Heart left ventricle (tissue), 13 donors: ENCODE results near the gene P3R3URF.

ENCODE experiments used
- CTCF ChIP-seq, 12 donors: fragments of 200-600 bp; sonication (generic) in 4 of 12; IDR thresholded peaks; one replicate each; pipeline versions ENCODE4 v1.5.0 to v1.8.0; 2018 to 2022; ENCODE audit warnings: antibody characterized with exemption in 12 of 12, mild to moderate bottlenecking in 5 of 12
- POLR2A ChIP-seq, 2 donors: fragments of 450-650 bp; IDR thresholded peaks; one replicate each; pipeline ENCODE4 v1.6.1; 2017; ENCODE audit warnings: antibody characterized with exemption in 2 of 2, mild to moderate bottlenecking in 2 of 2, moderate library complexity in 2 of 2
- donor health status: ischemic (EF 13 %, LVEDD 7.1; RV severe dilation, severe dysfunction).
- donor health status: DM: no; HTN: yes; CAD: no.
- donor health status: DM: no; HTN: no; CAD: no.
- donor health status: ischemic (EF 25% LVEDD 6.9; RV normal size, moderate dysfunction).
- donor health status: ischemic (EF 25% LVEDD 5.7; RV mildly dilated, moderate dysfunction).
- donor health status: ischemic (EF 35%, LVEDD 5.7; RV mildly dilated, moderate dysfunction).
- donor health status: nonischemic (EF 11% LVEDD 7.7; RV severe dilation, severe dysfunction).
- donor health status: DM: yes; HTN: yes; CAD: no.
- donor health status: PGD.
- donor health status: ischemic (EF 29% LVEDD 5.4; RV normal size, mild dysfunction).
- donor health status: nonischemic (EF 23%, LVEDD 6.1; RV moderate dilation, normal function).

- no peak for TF ChIP-seq CTCF (IDR thresholded peaks at IDR 0.05)
- no peak for TF ChIP-seq POLR2A (IDR thresholded peaks at IDR 0.05)
Observed at GRCh38 chr1:46128344-46128743, 47.9 kb downstream of the P3R3URF start.
